ENCODE results near the gene SYNC. TPM values are rescaled to one million over a fixed set of nuclear protein-coding genes. Genes with fewer than 3 reads are reported as not detected.
"Not testable (repeated sequence)": the region's sequence is repeated elsewhere in the genome, so short reads cannot be mapped to it uniquely, and the experiment has no call there.

The SYNC gene
- total RNA-seq, 2 donors from 2014 or later: not detected

DNA sequence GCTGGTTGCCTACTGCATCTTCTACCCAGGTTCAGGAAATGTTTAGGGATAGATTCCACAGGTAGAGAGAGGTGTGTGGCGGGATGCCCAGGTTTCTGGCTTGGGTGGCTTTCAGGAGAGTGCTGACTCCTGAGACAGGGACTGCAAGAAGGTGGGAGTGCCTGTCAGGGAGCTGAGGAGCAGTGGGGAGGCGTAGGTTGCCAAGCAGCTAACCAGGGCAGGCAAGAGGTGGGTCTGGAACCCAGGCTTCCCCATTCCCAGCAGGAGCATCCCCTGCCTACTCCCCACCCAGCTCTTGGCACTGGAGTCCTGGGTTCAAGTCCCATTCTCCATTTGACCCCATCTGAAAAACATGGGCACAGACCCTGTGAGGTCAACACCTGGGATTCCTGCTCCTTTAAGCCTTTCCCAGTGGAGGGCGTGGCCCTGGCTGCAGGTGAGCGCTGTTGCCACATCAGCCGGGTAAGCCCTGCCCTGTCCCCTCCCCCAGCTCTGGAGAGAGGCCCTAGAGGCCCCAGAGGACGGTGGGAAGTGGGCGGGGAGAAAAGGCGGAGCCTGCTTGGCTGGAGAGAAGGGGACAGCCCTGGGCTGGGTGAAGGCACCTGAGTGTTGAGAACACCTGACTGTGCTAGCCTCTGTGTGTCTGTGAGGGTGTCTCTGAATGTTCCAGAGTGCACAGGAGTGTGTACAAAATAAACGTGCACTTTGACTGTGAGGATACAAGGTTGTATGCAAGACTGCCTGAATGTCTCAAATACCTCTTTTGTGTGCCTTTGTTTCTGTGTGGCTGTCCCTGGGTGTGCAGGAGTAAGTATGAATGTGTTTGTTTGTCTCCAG, 14.0 kb upstream of the SYNC start:
- DNase-seq (ENCODE audit: low spot score) (no peak), ATAC-seq (peak; percentile 25 to 50)
- no peak overlapping the region for H3K27ac Mint-ChIP-seq
- no peaks in the 10 kb centered on the region for H3K9me3 Mint-ChIP-seq
- no peaks in the 10 kb centered on the region for H3K36me3 Mint-ChIP-seq
- no peak overlapping the region for H3K4me3 Mint-ChIP-seq
- H3K27me3 Mint-ChIP-seq: peaks cover 3% of the 10 kb centered on the region in 2 donors
- H3K4me1 Mint-ChIP-seq (ENCODE audit: low read depth in 2 of 2): peaks cover 0 to 7% of the 10 kb centered on the region in 2 donors

DNA sequence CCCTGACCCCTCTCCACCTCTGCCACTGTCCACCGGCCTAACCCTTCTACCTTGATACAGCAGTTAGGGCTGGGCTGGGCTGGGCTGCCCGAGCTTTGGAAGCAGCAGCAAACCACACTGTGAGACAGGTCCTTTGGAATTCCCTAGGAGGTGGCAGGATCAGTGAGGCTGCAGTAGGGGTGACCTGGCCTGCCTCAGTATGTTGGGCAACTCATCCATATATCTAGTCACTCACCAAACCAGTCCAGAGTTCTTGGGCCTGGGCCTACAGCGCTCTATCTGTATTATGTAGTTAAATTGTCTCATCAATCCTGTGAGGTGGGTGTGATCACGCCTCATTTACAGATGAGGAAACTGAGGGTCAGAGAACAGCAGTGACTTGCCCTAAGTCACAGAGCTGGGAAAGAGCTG, 13.3 kb upstream of the SYNC start:
- Mint-ChIP-seq H3K27me3 (no peaks in the 10 kb centered on the region), H3K9me3 (no peaks in the 10 kb centered on the region), H3K36me3 (no peaks in the 10 kb centered on the region), H3K4me3 (no peak overlapping the region), H3K27ac (no peak overlapping the region), H3K4me1 (ENCODE audit: low read depth in 2 of 2) (peaks cover 0 to 7% of the 10 kb centered on the region in 2 donors)
- DNase-seq (ENCODE audit: low spot score): no peak
- ATAC-seq: no peak

DNA sequence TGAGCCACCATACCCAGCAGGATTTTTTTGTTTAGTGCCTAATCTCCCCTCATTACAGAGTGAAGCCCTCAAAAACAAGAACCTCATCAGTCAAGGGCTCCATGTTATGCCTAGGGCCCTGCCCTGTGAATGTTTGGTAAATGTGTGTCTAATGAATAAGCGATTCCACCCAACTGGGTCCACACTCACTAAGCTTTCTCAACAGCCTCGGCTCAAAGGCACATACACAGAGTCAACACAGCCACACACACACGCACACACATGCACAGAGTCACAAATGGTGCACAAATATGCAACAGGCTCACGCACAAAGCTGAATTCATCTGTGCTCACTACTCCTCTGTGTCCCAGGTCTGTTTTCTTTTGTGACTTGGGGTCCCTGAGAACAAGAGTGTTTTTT, 11.7 kb upstream of the SYNC start:
- DNase-seq (ENCODE audit: low spot score): no peak
- ATAC-seq: no peak
- no peaks in the 10 kb centered on the region for H3K27me3 Mint-ChIP-seq
- peaks cover 0 to 7% of the 10 kb centered on the region in 2 donors for H3K4me1 Mint-ChIP-seq (ENCODE audit: low read depth in 2 of 2)
- no peaks in the 10 kb centered on the region for H3K9me3 Mint-ChIP-seq
- H3K27ac Mint-ChIP-seq: no peak overlapping the region
- no peak overlapping the region for H3K4me3 Mint-ChIP-seq
- no peaks in the 10 kb centered on the region for H3K36me3 Mint-ChIP-seq

DNA sequence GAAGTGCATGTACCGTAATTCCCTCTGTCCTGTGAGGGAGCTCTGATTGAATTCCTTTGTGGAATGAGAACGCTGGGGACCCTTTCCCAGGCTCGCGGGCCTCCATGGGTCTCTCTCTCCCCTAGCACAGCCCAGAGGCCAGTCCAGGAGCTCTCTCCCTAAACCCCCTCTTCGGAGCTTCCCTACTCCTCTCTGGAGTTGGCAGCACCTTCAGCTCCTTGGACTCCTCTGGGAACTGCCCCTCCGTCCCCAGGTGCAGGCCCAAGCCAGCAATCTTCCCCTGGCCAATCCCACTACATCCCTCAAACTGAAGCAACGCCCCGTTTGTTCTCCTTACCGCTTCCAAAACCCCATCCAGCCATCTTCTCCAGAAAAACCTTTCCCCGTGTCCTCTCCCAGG, 10.5 kb upstream of the SYNC start:
- H3K36me3 Mint-ChIP-seq: no peaks in the 10 kb centered on the region
- H3K27me3 Mint-ChIP-seq: no peaks in the 10 kb centered on the region
- DNase-seq (ENCODE audit: low spot score): no peak
- no peak for ATAC-seq
- no peak overlapping the region for H3K27ac Mint-ChIP-seq
- H3K9me3 Mint-ChIP-seq: no peaks in the 10 kb centered on the region
- H3K4me1 Mint-ChIP-seq (ENCODE audit: low read depth in 2 of 2): peaks cover 0 to 7% of the 10 kb centered on the region in 2 donors
- H3K4me3 Mint-ChIP-seq: peak overlapping the region; percentile 42

DNA sequence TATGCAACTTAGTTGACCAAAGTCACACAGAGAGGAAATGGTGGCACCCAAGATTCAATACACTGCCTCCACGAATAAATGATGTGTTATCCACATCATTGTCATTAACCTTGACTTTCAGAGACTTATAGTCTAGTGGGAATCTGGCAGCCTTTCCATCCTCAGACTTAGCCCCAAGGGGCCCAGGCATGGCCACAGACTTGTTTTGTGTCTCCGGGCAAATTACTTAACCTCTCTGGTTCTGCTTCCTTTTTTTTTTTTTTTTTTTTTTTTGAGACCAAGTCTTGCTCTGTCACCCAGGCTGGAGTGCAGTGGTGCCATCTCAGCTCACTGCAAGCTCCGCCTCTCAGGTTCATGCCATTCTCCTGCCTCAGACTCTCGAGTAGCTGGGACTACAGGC, 8.7 kb upstream of the SYNC start:
- H3K27ac Mint-ChIP-seq; H3K4me3 Mint-ChIP-seq; DNase-seq (ENCODE audit: low spot score); H3K27me3 Mint-ChIP-seq; H3K9me3 Mint-ChIP-seq; H3K4me1 Mint-ChIP-seq (ENCODE audit: low read depth in 2 of 2); H3K36me3 Mint-ChIP-seq; ATAC-seq: not testable (repeated sequence)

DNA sequence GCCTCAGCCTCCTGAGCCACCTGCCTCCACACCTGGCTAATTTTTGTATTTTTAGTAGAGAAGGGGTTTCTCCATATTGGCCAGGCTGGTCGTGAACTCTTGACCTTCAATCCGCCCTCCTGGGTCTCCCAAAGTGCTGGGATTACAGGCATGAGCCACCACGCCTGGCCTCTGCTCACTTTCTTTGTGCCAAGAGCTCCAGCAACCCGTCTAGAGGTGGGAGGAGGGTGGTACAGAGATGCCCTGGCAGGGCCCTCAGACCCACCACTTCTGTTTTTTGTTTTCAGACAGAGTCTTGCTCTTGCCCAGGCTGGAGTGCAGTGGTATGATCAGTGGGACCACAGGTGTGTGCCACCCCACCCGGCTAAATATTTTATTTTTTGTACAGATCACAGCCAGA, 6.9 kb upstream of the SYNC start:
- H3K27ac Mint-ChIP-seq: no peak overlapping the region
- H3K4me1 Mint-ChIP-seq (ENCODE audit: low read depth in 2 of 2): peaks cover 0 to 4% of the 10 kb centered on the region in 2 donors
- no peaks in the 10 kb centered on the region for H3K36me3 Mint-ChIP-seq
- no peak overlapping the region for H3K4me3 Mint-ChIP-seq
- H3K27me3 Mint-ChIP-seq: peaks cover 4 to 5% of the 10 kb centered on the region in 2 donors
- no peaks in the 10 kb centered on the region for H3K9me3 Mint-ChIP-seq
- DNase-seq (ENCODE audit: low spot score) (no peak), ATAC-seq (no peak)

DNA sequence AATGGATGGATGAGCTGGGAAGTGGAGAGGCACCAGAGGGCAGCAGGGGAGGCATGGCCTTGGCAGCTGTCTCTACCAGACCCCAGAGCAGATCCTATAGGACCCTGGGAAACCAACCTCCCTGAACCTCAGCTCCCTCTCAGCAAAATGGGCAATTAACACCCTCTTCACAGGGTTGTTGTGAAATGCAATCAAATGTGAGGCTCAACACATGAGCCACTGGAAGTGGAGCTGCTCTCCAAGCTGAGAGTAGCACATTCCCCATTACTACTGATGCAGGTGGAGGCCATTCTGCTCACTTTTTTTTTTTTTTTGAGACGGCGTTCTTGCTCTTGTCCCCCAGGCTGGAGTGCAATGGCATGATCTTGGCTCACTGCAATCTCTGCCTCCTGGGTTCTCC, 6.5 kb upstream of the SYNC start:
- no peaks in the 10 kb centered on the region for H3K36me3 Mint-ChIP-seq
- no peaks in the 10 kb centered on the region for H3K9me3 Mint-ChIP-seq
- no peak overlapping the region for H3K27ac Mint-ChIP-seq
- H3K27me3 Mint-ChIP-seq: peaks cover 7% of the 10 kb centered on the region in 2 donors
- H3K4me1 Mint-ChIP-seq (ENCODE audit: low read depth in 2 of 2): peaks cover 0 to 4% of the 10 kb centered on the region in 2 donors
- ATAC-seq (no peak), DNase-seq (ENCODE audit: low spot score) (no peak)
- H3K4me3 Mint-ChIP-seq: no peak overlapping the region

DNA sequence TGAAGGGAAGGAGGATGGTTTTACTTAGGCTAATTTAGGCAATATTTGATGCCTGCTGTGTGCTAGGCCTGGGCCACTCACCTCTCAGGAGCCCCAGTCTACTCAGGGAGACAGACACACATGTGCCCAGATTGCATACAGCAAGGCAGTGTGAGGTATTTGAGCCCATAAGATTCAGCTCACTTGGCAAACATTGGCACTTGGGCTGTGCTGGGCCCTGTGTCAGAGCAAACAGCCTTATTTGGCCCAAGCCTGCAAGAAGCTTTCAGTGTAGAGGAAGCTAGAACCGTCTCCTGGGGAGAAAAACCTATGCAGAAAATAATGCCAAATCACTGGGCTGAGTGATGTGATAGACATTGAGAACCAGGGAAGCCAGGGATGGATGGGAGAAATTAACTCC, 3.9 kb upstream of the SYNC start:
- no peak for ATAC-seq
- no peak overlapping the region for H3K4me3 Mint-ChIP-seq

DNA sequence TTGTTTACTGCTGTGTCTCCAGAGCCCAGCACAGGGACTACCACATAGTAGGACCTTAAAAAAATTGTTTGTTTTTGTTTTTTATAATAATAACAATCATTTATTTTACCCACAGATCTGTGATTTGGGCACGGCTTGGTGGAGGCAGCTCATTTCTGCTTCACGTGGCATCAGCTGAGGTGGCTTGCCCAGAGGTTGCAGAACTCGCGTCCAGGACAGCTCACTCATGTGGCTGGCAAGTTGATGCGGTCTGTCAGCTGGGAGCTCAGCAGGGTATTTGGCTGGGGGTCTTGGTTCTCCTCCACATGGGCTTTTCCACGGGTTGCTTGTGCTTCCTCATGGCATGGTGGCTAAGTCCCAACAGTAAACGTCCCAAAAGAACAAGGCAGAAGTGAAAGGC, 2.9 kb upstream of the SYNC start:
- Mint-ChIP-seq H3K4me3 (no peak overlapping the region), H3K9me3 (no peaks in the 10 kb centered on the region), H3K27ac (no peak overlapping the region), H3K4me1 (ENCODE audit: low read depth in 2 of 2) (peaks cover 7 to 9% of the 10 kb centered on the region in 2 donors), H3K27me3 (peaks cover 21 to 23% of the 10 kb centered on the region in 2 donors), H3K36me3 (no peaks in the 10 kb centered on the region)
- DNase-seq (ENCODE audit: low spot score) (no peak), ATAC-seq (no peak)

More for the DNA sequence above, 3.9 kb upstream of the SYNC start:
- Mint-ChIP-seq H3K9me3 (no peaks in the 10 kb centered on the region), H3K36me3 (no peaks in the 10 kb centered on the region), H3K27me3 (peaks cover 16 to 18% of the 10 kb centered on the region in 2 donors), H3K27ac (no peak overlapping the region), H3K4me1 (ENCODE audit: low read depth in 2 of 2) (peaks cover 7 to 9% of the 10 kb centered on the region in 2 donors)
- DNase-seq (ENCODE audit: low spot score): no peak

DNA sequence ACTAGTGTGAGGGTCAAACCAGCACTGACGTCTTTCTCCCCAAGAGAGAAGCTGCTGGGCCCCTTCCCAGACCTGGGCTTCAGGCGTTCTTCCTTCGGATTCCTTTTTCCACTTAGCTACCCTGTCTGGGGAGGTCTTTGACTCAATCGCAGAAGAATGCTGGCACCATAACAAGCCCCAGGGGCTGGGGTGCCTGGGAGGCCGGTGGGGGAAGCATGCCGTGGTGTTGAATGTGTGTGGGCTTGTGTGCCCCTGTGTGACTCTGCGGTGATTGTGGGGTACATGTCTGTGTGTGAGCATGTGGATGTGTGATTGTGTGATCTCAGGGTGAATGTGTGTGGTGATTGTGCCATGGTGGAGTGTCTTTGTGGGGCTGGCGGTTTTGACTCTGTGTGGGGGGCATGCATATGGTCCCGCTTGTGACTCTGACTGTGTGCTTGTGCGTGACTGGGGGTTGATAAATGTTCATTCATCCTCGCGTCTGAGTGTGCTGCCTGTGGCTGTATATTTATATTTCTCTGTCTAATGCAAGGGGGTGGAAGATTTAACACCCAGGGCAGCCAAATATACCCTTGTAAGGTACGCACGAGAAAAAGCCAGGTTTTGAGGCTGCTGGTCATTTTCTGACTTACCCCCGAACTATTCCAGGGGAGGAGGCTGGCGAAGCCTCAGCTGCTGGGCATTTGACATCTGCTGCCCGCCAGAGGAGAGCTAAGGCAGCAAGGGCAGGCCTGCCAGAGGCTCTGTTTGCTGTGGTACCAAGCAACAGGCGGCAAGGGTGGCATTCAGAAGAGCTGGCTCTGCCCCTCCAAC, 1.1 kb upstream of the SYNC start:
- Mint-ChIP-seq H3K27me3 (peaks cover 23 to 24% of the 10 kb centered on the region in 2 donors), H3K4me1 (ENCODE audit: low read depth in 2 of 2) (peaks cover 7 to 9% of the 10 kb centered on the region in 2 donors), H3K9me3 (no peaks in the 10 kb centered on the region), H3K27ac (no peak overlapping the region), H3K4me3 (peak overlapping the region; percentile 43), H3K36me3 (no peaks in the 10 kb centered on the region)
- ATAC-seq (no peak), DNase-seq (ENCODE audit: low spot score) (no peak)

DNA sequence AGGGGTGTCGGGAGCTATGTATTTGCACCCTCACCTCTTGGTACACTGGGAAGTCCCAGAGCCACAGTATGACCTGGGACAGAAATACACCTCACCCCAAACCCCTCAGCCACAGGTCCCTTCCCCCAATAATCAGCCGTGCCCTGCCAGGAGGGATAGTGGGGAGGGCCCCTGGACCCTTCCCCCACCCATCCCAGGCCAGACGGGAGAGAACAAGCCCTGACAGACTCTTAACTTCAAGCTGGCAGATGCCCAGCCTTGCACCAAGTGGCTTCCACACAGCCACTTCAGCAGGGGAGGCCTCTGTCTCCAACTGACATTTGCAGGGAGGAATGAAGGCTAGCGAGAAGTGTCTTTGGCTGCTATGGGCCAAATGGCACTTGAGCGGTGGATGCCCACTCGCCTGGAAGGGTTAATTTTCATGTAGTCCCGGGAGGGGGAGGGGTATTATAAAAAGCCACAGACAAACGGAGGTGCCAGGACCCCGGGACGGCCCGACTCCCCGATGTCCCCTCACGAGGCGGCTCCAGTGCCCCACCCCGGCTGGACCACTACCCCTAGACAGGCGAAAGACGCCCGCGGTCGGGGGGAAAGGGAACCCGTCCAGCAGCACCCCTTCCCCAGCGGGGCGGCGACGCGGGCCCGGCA, 495 bp downstream of the SYNC start:
- H3K27ac Mint-ChIP-seq: no peak overlapping the region
- no peaks in the 10 kb centered on the region for H3K9me3 Mint-ChIP-seq
- peak in 1 of 2 donors; percentile 34 for ATAC-seq

DNA sequence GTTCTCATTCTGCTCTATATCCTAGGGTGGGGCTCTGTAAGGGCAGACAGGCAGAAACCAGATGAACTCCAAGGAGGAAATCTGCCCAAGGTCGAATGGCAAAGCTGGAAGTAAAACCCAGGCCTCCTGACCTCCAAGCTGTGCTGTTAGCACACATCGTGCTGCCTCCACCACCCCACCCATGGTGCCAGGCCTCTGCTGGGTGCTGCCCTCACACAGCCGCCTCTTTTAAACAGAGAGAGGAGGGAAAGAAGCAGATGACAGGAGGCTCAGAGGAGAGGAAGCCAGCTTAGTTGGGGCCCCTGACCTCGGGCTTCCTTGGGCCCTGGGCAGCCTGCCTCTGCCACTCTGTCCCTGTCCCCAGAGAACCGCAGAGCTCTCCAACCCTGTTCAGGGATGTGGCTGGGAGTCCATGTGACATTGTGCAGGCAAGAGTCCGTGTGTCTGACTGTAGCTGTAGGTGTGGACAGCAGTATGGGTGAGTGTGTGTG, 1.1 kb downstream of the SYNC start:
- DNase-seq (ENCODE audit: low spot score) (no peak), ATAC-seq (peak; percentile 24 to 43)
- Mint-ChIP-seq H3K36me3 (no peaks in the 10 kb centered on the region), H3K4me3 (peak overlapping the region; percentile 52), H3K4me1 (ENCODE audit: low read depth in 2 of 2) (peaks cover 7 to 9% of the 10 kb centered on the region in 2 donors), H3K27me3 (peaks cover 23 to 24% of the 10 kb centered on the region in 2 donors), H3K9me3 (no peaks in the 10 kb centered on the region), H3K27ac (no peak overlapping the region)

More for the DNA sequence above, 495 bp downstream of the SYNC start:
- peak overlapping the region; percentile 52 for H3K4me3 Mint-ChIP-seq
- H3K4me1 Mint-ChIP-seq (ENCODE audit: low read depth in 2 of 2): peaks cover 7 to 9% of the 10 kb centered on the region in 2 donors
- peaks cover 23 to 24% of the 10 kb centered on the region in 2 donors for H3K27me3 Mint-ChIP-seq
- no peak for DNase-seq (ENCODE audit: low spot score)
- H3K36me3 Mint-ChIP-seq: no peaks in the 10 kb centered on the region

DNA sequence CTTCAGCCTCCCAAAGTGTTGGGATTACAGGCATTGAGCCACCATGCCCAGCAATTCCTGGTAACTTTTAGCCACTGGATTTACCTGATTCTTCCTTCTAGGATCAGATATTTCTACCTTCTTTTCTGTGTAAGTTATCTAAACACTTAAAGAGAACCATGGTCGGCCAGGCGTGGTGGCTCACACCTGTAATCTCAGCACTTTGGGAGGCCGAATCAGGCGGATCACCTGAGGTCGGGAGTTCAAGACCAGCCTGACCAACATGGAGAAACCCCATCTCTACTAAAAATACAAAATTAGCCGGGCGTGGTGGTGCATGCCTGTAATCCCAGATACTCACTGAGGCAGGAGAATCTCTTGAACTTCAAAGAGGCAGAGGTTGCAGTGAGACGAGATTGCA, 5.6 kb downstream of the SYNC start:
- H3K9me3 Mint-ChIP-seq; H3K27ac Mint-ChIP-seq; H3K4me3 Mint-ChIP-seq; H3K36me3 Mint-ChIP-seq; H3K4me1 Mint-ChIP-seq (ENCODE audit: low read depth in 2 of 2); ATAC-seq; DNase-seq (ENCODE audit: low spot score): not testable (repeated sequence)
- H3K27me3 Mint-ChIP-seq: peaks cover 7 to 10% of the 10 kb centered on the region in 2 donors

Measured in natural killer cell treated with Interleukin-12 subunit alpha and Interleukin-12 subunit beta and Interleukin-15 and Interleukin-18, amount 100 ng/mL, for 72 hours (primary cell).